Endometrial microvascular endothelial cells (primary cell): ENCODE measurements around the gene PLA2G5. TPM values are rescaled to one million over a fixed set of nuclear protein-coding genes. Genes with fewer than 3 reads are reported as not detected.
"Not testable (repeated sequence)": the region's sequence is repeated elsewhere in the genome, so short reads cannot be mapped to it uniquely, and the experiment has no call there.

ENCODE experiments used
- in situ Hi-C: cut with HindIII; loops from 2 replicates; pipeline ENCODE4 v1.10.0; 2017; ENCODE audit warnings: low sequenced_read_pairs, low pct_unique_long_range_greater_than_20kb; ENCODE audit errors: inconsistent ontology term
- total RNA-seq: library from RNA; depleted of rRNA; stranded (reverse); fragments of >200 nt; gene quantifications from one replicate; pipeline ENCODE4 v1.2.3, GENCODE V29; 2015; ENCODE audit errors: inconsistent ontology term

Gene PLA2G5
- 6.8 TPM for total RNA-seq

GRCh38 chr1:20069874-20070273, at the start of gene PLA2G5:
TSS of gene PLA2G5 (plus strand) at chr1:20070194. CDS start at chr1:20084831, 14,637 bp downstream.
- in situ Hi-C loops = no loop called here

GRCh38 chr1:20028125-20028524, 41.9 kb upstream of the PLA2G5 start:
- in situ Hi-C loops = no loop called here

- in situ Hi-C loops = no loop called here
Observed at GRCh38 chr1:20028726-20029125, 41.3 kb upstream of the PLA2G5 start.

GRCh38 chr1:20029178-20029912, 40.6 kb upstream of the PLA2G5 start:
- in situ Hi-C loops = no loop called here

GRCh38 chr1:20030436-20031151, 39.4 kb upstream of the PLA2G5 start:
- in situ Hi-C loops = not testable (repeated sequence)

- in situ Hi-C loops = no loop called here
Observed at GRCh38 chr1:20031161-20031560, 38.8 kb upstream of the PLA2G5 start.

GRCh38 chr1:20031836-20032235, 38.2 kb upstream of the PLA2G5 start:
- in situ Hi-C loops = no loop called here

- in situ Hi-C loops = no loop called here
Observed at GRCh38 chr1:20032425-20032824, 37.6 kb upstream of the PLA2G5 start.

- in situ Hi-C loops = no loop called here
Observed at GRCh38 chr1:20033420-20033819, 36.6 kb upstream of the PLA2G5 start.

- in situ Hi-C loops = no loop called here
Observed at GRCh38 chr1:20035114-20035513, 34.9 kb upstream of the PLA2G5 start.

GRCh38 chr1:20037877-20038276, 32.1 kb upstream of the PLA2G5 start:
- in situ Hi-C loops = no loop called here

- in situ Hi-C loops = no loop called here
Observed at GRCh38 chr1:20047096-20047495, 22.9 kb upstream of the PLA2G5 start.

GRCh38 chr1:20048563-20048962, 21.4 kb upstream of the PLA2G5 start:
- in situ Hi-C loops = no loop called here

- in situ Hi-C loops = not testable (repeated sequence)
Observed at GRCh38 chr1:20049056-20049798, 20.8 kb upstream of the PLA2G5 start.

GRCh38 chr1:20051218-20051829, 18.7 kb upstream of the PLA2G5 start:
- in situ Hi-C loops = no loop called here

GRCh38 chr1:20052386-20052785, 17.6 kb upstream of the PLA2G5 start:
- in situ Hi-C loops = no loop called here

GRCh38 chr1:20057886-20058420, 12.0 kb upstream of the PLA2G5 start:
- in situ Hi-C loops = no loop called here

- in situ Hi-C loops = no loop called here
Observed at GRCh38 chr1:20058531-20058930, 11.5 kb upstream of the PLA2G5 start.

GRCh38 chr1:20059847-20060246, 10.1 kb upstream of the PLA2G5 start:
- in situ Hi-C loops = no loop called here
